ENCODE data around the gene FAM228B.

DNA sequence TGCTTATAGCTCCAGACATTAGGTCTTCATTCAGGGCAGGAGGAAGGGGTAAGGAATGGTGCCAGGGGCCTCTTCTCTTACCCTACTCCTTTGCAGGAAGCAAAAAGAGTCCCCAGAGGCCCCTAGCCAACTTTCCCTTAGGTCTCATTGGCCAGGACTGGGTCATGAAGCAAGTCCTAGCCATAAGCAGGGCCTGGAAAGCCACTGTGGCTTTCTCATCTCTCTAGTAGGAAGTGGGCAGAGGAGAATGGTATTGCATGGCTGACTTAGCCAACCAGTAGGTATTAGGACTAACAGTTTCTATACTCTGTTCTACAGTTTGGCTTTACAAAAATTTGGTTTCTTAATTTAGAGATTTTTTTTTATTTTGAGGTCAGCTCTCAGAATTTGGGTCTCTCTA, 56.4 kb downstream of the FAM228B start:
- TF ChIP-seq, protein P1, sequence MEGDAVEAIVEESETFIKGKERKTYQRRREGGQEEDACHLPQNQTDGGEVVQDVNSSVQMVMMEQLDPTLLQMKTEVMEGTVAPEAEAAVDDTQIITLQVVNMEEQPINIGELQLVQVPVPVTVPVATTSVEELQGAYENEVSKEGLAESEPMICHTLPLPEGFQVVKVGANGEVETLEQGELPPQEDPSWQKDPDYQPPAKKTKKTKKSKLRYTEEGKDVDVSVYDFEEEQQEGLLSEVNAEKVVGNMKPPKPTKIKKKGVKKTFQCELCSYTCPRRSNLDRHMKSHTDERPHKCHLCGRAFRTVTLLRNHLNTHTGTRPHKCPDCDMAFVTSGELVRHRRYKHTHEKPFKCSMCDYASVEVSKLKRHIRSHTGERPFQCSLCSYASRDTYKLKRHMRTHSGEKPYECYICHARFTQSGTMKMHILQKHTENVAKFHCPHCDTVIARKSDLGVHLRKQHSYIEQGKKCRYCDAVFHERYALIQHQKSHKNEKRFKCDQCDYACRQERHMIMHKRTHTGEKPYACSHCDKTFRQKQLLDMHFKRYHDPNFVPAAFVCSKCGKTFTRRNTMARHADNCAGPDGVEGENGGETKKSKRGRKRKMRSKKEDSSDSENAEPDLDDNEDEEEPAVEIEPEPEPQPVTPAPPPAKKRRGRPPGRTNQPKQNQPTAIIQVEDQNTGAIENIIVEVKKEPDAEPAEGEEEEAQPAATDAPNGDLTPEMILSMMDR (optimal IDR thresholded peaks at IDR 0.05 in 1 of 3, IDR thresholded peaks at IDR 0.05 in 1 of 3, conservative IDR thresholded peaks at IDR 0.05 in 1 of 3; ENCODE audit: extremely low read depth in 1 of 3, insufficient read depth in 2 of 3, low read length in 3 of 3) = no peak
- no peak for TF ChIP-seq EZH2 (IDR thresholded peaks at IDR 0.05; ENCODE audit: low read length)

Measured in keratinocyte (primary cell).